Liver (tissue), 9 donors: Measurements from ENCODE around the gene KLK1. TPM values are rescaled to one million over a fixed set of nuclear protein-coding genes. Genes with fewer than 3 reads are reported as not detected.

ENCODE experiments used
- DNase-seq: peaks from one replicate; pipeline ENCODE4 v3.0.0-alpha.2; 2017; ENCODE audit warnings: low spot score
- H3K27ac ChIP-seq, 2 donors: one replicate each; pipeline ENCODE4 v1.7.0; 2013; ENCODE audit warnings: inconsistent platforms in 2 of 2, low read length in 2 of 2, control low read depth in 1 of 2, low read depth in 1 of 2, mild to moderate bottlenecking in 1 of 2
- H3K27me3 ChIP-seq, 4 donors: one replicate each; pipeline versions ENCODE4 v1.6.1 to v1.7.0; 2013; ENCODE audit warnings: low read length in 3 of 4, inconsistent platforms in 1 of 4, mild to moderate bottlenecking in 1 of 4, moderate library complexity in 1 of 4; ENCODE audit not compliant: control insufficient read depth in 4 of 4, insufficient read depth in 4 of 4
- H3K36me3 ChIP-seq, 4 donors: one replicate each; pipeline versions ENCODE4 v1.6.1 to v1.7.0; 2013; ENCODE audit warnings: low read length in 3 of 4, mild to moderate bottlenecking in 3 of 4, low read depth in 1 of 4, moderate library complexity in 1 of 4; ENCODE audit not compliant: control insufficient read depth in 4 of 4, insufficient read depth in 3 of 4
- H3K4me1 ChIP-seq, 4 donors: one replicate each; pipeline versions ENCODE4 v1.6.1 to v1.7.0; 2013; ENCODE audit warnings: low read length in 3 of 4, mild to moderate bottlenecking in 3 of 4, moderate library complexity in 1 of 4; ENCODE audit not compliant: control insufficient read depth in 4 of 4, insufficient read depth in 4 of 4
- H3K4me3 ChIP-seq, 3 donors: one replicate each; pipeline versions ENCODE4 v1.6.1 to v1.7.0; 2013; ENCODE audit warnings: low read length in 3 of 3, control low read depth in 1 of 3, low read depth in 1 of 3, mild to moderate bottlenecking in 1 of 3
- H3K9ac ChIP-seq, 2 donors: one replicate each; pipeline ENCODE4 v1.7.0; 2013; ENCODE audit warnings: low read length in 2 of 2, mild to moderate bottlenecking in 2 of 2, moderate library complexity in 2 of 2, control low read depth in 1 of 2, low read depth in 1 of 2
- H3K9me3 ChIP-seq, 4 donors: one replicate each; pipeline versions ENCODE4 v1.6.1 to v1.7.0; 2013; ENCODE audit warnings: low read length in 3 of 4; ENCODE audit not compliant: control insufficient read depth in 4 of 4
- EGR1 ChIP-seq, 2 donors: IDR thresholded peaks; 2 replicates each; pipeline ENCODE4 v1.6.1; 2016 to 2018; ENCODE audit warnings: antibody characterized with exemption in 2 of 2, low read depth in 2 of 2
- FOXA1 ChIP-seq: IDR thresholded peaks from 2 replicates; pipeline ENCODE4 v1.6.1; 2016; ENCODE audit warnings: antibody characterized with exemption
- FOXA2 ChIP-seq: IDR thresholded peaks from 2 replicates; pipeline ENCODE4 v1.6.1; 2016; ENCODE audit warnings: antibody characterized with exemption
- HNF4A ChIP-seq, 2 donors: conservative IDR thresholded peaks; 2 replicates each; pipeline ENCODE4 v1.6.1; 2016; ENCODE audit warnings: antibody characterized with exemption in 2 of 2, mild to moderate bottlenecking in 2 of 2
- HNF4G ChIP-seq: IDR thresholded peaks from 2 replicates; pipeline ENCODE4 v1.6.1; 2016; ENCODE audit warnings: antibody characterized with exemption
- JUND ChIP-seq, 2 donors: IDR thresholded peaks; 2 replicates each; pipeline ENCODE4 v1.6.1; 2016; ENCODE audit warnings: antibody characterized with exemption in 2 of 2
- NR2F2 ChIP-seq: IDR thresholded peaks from 2 replicates; pipeline ENCODE4 v1.6.1; 2016; ENCODE audit warnings: antibody characterized with exemption
- RAD21 ChIP-seq, 2 donors: IDR thresholded peaks; 2 replicates each; pipeline ENCODE4 v1.6.1; 2016; ENCODE audit warnings: antibody characterized with exemption in 2 of 2, mild to moderate bottlenecking in 2 of 2
- RXRA ChIP-seq, 2 donors: IDR thresholded peaks; 2 replicates each; pipeline ENCODE4 v1.6.1; 2017 to 2018; ENCODE audit warnings: antibody characterized with exemption in 2 of 2, mild to moderate bottlenecking in 1 of 2
- SP1 ChIP-seq: IDR thresholded peaks from 2 replicates; pipeline ENCODE4 v1.6.1; 2018; ENCODE audit warnings: antibody characterized with exemption, mild to moderate bottlenecking
- TAF1 ChIP-seq: conservative IDR thresholded peaks from 2 replicates; pipeline ENCODE4 v1.6.1; 2016; ENCODE audit warnings: antibody characterized with exemption, mild to moderate bottlenecking
- YY1 ChIP-seq: IDR thresholded peaks from 2 replicates; pipeline ENCODE4 v1.6.1; 2016; ENCODE audit warnings: antibody characterized with exemption, mild to moderate bottlenecking
- WGBS: extraction: QIAGEN DNeasy Blood & Tissue Kit; methylation state at CpG from one replicate; pipeline ENCODE4 v1.1.7; 2013; 5-methylcytosine and 5-hydroxymethylcytosine counted together
- polyA plus RNA-seq, 2 donors: library from polyadenylated mRNA; stranded (reverse) in 1 of 2; unstranded in 1 of 2; fragments of 200-250 nt in 1 of 2; fragments of >200 nt in 1 of 2; fragmentation: Nextera tagmentation in 1 of 2; extraction: Ambion mirVana in 1 of 2; gene quantifications; one replicate each; pipeline versions ENCODE4 v1.2.1 to v1.2.3, GENCODE V29; 2013 to 2015
- total RNA-seq, 2 donors: library from RNA; depleted of rRNA; stranded (reverse); fragments of >200 nt; gene quantifications; one replicate each; pipeline ENCODE4 v1.2.3, GENCODE V29; 2014
- TF ChIP-seq, protein P1 (sequence below): fragments of 150-350 bp; IDR thresholded peaks from 2 replicates; pipeline ENCODE4 v1.5.1; 2017; ENCODE audit warnings: improper control_type of control experiment, low read depth, low read length; ENCODE audit not compliant: missing input control
- TF ChIP-seq, protein P2 (sequence below): IDR thresholded peaks from 2 replicates; pipeline ENCODE4 v1.6.1; 2016; ENCODE audit warnings: antibody characterized with exemption
- TF ChIP-seq, protein P3 (sequence below): IDR thresholded peaks from 2 replicates; pipeline ENCODE4 v1.6.1; 2016; ENCODE audit warnings: antibody characterized with exemption
- TF ChIP-seq, protein P4 (sequence below): IDR thresholded peaks from 2 replicates; pipeline ENCODE4 v1.6.1; 2016; ENCODE audit warnings: antibody characterized with exemption, mild to moderate bottlenecking
- TF ChIP-seq, protein P5 (sequence below): IDR thresholded peaks from 2 replicates; pipeline ENCODE4 v1.6.1; 2016; ENCODE audit warnings: antibody characterized with exemption
- donor health status: healthy.
- donor health status: healthy.
- donor health status: healthy.
- donor health status: healthy.
- donor health status: healthy.

Gene KLK1
- total and polyA plus RNA-seq, 4 donors: not detected

DNA sequence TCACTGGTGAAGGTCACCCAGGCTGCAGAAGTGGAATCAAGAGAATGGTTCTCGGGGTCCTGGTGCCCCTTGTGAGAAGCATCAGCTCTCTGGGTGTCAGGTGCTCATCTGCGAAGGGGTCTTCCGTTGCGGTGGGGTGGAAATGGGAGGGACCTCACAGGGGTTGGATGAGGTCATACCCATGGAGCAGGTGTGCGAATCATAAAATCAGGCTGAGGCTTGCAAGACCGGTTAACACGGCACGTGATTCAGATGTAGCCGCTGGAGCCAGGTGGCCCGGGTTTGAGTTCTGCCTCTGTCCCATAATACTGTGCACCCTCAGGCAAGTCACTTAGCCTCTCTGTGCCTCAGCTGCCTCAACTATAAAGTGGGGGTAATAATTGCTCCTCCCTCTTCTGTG lies 13.7 kb upstream of the KLK1 start:
- Histone ChIP-seq H3K9ac (no peak overlapping the region), H3K27ac (no peak overlapping the region), H3K4me1 (peaks cover 0 to 11% (median 4%) of the 10 kb centered on the region in 4 donors), H3K4me3 (no peak overlapping the region), H3K9me3 (no peaks in the 10 kb centered on the region), H3K36me3 (no peaks in the 10 kb centered on the region), H3K27me3 (no peaks in the 10 kb centered on the region)
- DNase-seq: no peak
- no peak for TF ChIP-seq EGR1 (IDR thresholded peaks at IDR 0.05; ENCODE audit: low read depth in 2 of 2)
- no peak for TF ChIP-seq RXRA (IDR thresholded peaks at IDR 0.05)
- TF ChIP-seq FOXA1: no peak
- TF ChIP-seq, protein P1, sequence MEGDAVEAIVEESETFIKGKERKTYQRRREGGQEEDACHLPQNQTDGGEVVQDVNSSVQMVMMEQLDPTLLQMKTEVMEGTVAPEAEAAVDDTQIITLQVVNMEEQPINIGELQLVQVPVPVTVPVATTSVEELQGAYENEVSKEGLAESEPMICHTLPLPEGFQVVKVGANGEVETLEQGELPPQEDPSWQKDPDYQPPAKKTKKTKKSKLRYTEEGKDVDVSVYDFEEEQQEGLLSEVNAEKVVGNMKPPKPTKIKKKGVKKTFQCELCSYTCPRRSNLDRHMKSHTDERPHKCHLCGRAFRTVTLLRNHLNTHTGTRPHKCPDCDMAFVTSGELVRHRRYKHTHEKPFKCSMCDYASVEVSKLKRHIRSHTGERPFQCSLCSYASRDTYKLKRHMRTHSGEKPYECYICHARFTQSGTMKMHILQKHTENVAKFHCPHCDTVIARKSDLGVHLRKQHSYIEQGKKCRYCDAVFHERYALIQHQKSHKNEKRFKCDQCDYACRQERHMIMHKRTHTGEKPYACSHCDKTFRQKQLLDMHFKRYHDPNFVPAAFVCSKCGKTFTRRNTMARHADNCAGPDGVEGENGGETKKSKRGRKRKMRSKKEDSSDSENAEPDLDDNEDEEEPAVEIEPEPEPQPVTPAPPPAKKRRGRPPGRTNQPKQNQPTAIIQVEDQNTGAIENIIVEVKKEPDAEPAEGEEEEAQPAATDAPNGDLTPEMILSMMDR: no peak
- TF ChIP-seq, protein P2, sequence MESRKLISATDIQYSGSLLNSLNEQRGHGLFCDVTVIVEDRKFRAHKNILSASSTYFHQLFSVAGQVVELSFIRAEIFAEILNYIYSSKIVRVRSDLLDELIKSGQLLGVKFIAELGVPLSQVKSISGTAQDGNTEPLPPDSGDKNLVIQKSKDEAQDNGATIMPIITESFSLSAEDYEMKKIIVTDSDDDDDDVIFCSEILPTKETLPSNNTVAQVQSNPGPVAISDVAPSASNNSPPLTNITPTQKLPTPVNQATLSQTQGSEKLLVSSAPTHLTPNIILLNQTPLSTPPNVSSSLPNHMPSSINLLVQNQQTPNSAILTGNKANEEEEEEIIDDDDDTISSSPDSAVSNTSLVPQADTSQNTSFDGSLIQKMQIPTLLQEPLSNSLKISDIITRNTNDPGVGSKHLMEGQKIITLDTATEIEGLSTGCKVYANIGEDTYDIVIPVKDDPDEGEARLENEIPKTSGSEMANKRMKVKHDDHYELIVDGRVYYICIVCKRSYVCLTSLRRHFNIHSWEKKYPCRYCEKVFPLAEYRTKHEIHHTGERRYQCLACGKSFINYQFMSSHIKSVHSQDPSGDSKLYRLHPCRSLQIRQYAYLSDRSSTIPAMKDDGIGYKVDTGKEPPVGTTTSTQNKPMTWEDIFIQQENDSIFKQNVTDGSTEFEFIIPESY: no peak
- TF ChIP-seq, protein P3, sequence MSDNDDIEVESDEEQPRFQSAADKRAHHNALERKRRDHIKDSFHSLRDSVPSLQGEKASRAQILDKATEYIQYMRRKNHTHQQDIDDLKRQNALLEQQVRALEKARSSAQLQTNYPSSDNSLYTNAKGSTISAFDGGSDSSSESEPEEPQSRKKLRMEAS: no peak
- no peak for TF ChIP-seq HNF4G
- no peak for TF ChIP-seq TAF1
- TF ChIP-seq, protein P4, sequence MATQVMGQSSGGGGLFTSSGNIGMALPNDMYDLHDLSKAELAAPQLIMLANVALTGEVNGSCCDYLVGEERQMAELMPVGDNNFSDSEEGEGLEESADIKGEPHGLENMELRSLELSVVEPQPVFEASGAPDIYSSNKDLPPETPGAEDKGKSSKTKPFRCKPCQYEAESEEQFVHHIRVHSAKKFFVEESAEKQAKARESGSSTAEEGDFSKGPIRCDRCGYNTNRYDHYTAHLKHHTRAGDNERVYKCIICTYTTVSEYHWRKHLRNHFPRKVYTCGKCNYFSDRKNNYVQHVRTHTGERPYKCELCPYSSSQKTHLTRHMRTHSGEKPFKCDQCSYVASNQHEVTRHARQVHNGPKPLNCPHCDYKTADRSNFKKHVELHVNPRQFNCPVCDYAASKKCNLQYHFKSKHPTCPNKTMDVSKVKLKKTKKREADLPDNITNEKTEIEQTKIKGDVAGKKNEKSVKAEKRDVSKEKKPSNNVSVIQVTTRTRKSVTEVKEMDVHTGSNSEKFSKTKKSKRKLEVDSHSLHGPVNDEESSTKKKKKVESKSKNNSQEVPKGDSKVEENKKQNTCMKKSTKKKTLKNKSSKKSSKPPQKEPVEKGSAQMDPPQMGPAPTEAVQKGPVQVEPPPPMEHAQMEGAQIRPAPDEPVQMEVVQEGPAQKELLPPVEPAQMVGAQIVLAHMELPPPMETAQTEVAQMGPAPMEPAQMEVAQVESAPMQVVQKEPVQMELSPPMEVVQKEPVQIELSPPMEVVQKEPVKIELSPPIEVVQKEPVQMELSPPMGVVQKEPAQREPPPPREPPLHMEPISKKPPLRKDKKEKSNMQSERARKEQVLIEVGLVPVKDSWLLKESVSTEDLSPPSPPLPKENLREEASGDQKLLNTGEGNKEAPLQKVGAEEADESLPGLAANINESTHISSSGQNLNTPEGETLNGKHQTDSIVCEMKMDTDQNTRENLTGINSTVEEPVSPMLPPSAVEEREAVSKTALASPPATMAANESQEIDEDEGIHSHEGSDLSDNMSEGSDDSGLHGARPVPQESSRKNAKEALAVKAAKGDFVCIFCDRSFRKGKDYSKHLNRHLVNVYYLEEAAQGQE: no peak
- TF ChIP-seq YY1: no peak
- TF ChIP-seq NR2F2: no peak
- TF ChIP-seq SP1: no peak
- TF ChIP-seq FOXA2: no peak
- TF ChIP-seq HNF4A (conservative IDR thresholded peaks at IDR 0.05): no peak
- TF ChIP-seq, protein P5, sequence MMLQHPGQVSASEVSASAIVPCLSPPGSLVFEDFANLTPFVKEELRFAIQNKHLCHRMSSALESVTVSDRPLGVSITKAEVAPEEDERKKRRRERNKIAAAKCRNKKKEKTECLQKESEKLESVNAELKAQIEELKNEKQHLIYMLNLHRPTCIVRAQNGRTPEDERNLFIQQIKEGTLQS: no peak
- 76% methylated on average over 10 of the region's 10 CpGs for WGBS

DNA sequence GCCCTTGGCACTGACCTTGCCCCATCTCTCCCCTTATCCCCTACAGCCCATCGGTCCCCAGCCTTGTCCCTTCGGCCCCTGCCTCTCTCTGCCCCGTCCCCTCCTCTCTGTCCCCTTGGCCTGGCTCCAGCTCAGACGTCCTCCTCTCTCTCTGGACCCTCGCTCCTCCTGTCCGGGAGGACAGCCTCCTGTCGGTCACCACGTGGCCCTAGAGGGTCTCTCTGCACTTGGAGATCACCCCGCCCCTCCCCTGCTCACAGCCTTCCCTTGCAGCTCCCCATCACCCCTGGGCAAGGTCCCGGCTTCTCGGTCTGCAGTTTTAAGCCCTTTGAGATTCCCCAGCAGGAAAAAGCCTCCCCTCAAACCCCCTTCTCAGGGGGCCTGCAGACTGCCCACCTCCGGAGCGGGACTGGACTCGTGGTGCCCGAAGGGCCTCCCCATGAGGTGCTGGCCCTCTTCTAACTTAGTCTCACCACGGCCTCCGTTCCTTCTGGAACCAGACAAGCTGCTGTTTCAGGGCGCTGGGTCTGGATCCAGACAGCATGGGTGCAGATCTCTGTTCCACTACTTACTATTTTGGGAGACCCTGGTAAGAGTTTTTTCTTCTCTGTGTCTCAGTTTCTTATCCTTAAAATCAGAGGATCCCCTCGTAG lies 13.1 kb upstream of the KLK1 start:
- Histone ChIP-seq H3K27me3 (no peaks in the 10 kb centered on the region), H3K4me1 (peaks cover 0 to 11% (median 4%) of the 10 kb centered on the region in 4 donors), H3K4me3 (no peak overlapping the region), H3K9ac (no peak overlapping the region), H3K36me3 (no peaks in the 10 kb centered on the region), H3K27ac (no peak overlapping the region), H3K9me3 (no peaks in the 10 kb centered on the region)
- no peak for DNase-seq
- 58% methylated on average over 19 of the region's 19 CpGs for WGBS
- TF ChIP-seq JUND (IDR thresholded peaks at IDR 0.05) (no peak), RAD21 (IDR thresholded peaks at IDR 0.05) (no peak), YY1 (no peak)
